ENCODE data around the gene MAP1LC3B2.

GRCh38 chr12:116594325-116595038 lies 35.3 kb downstream of the MAP1LC3B2 start:
- no peak for TF ChIP-seq L3MBTL2 (conservative IDR thresholded peaks at IDR 0.05)
- TF ChIP-seq TARDBP (IDR thresholded peaks at IDR 0.05): no peak
- no peak for TF ChIP-seq ARNT (IDR thresholded peaks at IDR 0.05)
- no peak for TF ChIP-seq LEF1 (IDR thresholded peaks at IDR 0.05; ENCODE audit: borderline replicate concordance)
- no peak for TF ChIP-seq FOXM1 (IDR thresholded peaks at IDR 0.05; ENCODE audit: borderline replicate concordance)
